GM18909 (cell line): ENCODE measurements around the gene MYL11.

Source experiments
- ATAC-seq: cut with Tn5 transposase; IDR thresholded peaks from one replicate; pipeline ENCODE4 v1.9.1; 2021; ENCODE audit warnings: mild to moderate bottlenecking; ENCODE audit not compliant: unreplicated experiment, poor library complexity

MYL11 gene

DNA sequence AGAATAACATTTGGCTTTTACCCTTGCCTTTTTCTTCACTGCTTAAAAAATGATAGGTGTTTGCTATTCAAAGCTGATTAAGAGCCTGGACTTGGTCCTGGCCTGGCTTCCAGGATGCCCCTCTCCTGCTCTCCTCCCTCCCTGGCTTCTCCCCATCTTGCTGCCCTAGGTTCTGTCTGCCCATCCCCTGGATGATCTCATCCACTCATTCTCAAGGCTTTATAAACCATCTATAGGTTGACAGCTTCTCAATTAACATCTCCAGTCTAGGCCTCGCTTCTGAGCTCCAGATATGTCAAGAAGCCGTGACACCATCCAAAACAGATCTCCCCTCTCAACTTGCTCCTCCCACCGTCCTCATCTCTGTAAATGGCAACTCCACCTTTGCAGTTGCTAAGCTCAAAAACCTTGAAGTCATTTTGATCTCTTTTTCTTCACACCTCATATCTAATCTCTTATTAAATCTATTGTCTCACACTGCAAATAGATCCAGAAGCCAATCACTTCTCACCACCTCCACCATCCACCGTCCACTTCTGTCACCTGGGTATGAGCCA, 41.5 kb downstream of the MYL11 start:
- ATAC-seq = no peak

DNA sequence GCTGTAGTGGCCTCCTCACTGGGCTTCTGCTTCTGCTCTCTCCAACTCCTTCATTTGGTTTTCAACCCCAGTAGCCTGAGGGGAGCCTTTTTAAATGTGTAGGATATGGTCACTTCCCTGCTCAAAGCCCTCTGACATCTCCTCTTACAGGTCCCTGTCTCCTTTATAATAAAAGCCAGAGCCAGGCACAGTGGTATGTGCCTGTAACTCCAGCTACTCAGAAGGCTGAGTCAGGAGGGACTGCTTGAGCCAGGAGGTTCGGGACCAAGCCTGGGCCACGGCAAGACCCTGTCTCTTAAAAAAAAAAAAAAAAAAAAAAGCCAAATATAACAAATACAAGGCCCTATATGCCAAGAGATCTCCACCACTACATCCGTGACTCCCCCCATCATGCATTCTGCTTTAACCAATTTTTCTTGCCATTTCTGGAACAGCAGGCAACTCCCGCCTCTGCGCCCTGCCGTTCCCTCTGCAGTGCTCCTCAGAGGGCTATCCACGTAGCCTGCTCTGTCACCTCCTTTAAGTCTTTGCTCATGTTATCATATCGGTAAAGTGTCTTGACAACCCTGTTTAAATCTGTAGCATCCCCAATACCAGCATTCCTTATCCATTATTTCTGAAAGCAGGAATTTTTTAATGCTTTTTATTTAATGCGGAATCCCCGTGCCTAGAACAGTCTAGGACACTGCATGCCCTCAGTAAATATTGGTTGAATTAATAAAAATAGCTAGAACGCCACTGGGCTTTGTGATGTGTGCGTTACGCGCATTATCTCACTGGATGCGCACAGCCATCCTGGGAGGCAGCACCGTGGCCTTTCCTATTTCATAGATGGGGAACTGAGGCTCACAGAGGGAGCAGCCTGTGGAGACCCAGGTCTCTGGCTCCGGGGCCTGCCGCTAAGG, 42.3 kb downstream of the MYL11 start:
- ATAC-seq = no peak

DNA sequence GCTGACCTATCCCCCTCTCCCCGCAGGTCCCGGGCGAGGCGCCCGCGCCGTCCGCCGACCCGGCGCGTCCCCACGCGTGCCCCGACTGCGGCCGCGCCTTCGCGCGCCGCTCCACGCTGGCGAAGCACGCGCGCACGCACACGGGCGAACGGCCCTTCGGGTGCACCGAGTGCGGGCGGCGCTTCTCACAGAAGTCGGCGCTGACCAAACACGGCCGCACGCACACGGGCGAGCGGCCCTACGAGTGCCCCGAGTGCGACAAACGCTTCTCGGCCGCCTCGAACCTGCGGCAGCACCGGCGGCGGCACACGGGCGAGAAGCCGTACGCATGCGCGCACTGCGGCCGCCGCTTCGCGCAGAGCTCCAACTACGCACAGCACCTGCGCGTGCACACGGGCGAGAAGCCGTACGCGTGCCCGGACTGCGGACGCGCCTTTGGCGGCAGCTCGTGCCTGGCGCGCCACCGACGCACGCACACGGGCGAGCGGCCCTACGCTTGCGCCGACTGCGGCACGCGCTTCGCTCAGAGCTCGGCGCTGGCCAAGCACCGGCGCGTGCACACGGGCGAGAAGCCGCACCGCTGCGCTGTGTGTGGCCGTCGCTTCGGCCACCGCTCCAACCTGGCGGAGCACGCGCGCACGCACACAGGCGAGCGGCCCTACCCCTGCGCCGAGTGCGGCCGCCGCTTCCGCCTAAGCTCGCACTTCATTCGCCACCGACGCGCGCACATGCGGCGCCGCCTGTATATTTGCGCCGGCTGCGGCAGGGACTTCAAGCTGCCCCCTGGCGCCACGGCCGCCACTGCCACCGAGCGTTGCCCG, 43.1 kb downstream of the MYL11 start:
- peak; percentile 81 for ATAC-seq

GRCh38 chr16:30418350-30419181, 44.0 kb downstream of the MYL11 start:
- ATAC-seq = no peak

- ATAC-seq = no peak
Observed at GRCh38 chr16:30421010-30421409, 46.4 kb downstream of the MYL11 start.
